Lung (tissue), 12 donors: Measurements from ENCODE around the gene ARID5B. TPM values are rescaled to one million over a fixed set of nuclear protein-coding genes. Genes with fewer than 3 reads are reported as not detected.
"Not testable (repeated sequence)": the region's sequence is repeated elsewhere in the genome, so short reads cannot be mapped to it uniquely, and the experiment has no call there.

ENCODE experiments used
- ATAC-seq: fragments of 200-7000 bp; cut with Tn5 transposase; one replicate; pipeline ENCODE4 v1.9.1; 2020; ENCODE audit warnings: moderate number of reproducible peaks; ENCODE audit not compliant: insufficient read depth, low FRiP score
- DNase-seq, 3 donors: peaks; one replicate each; pipeline ENCODE4 v3.0.0-alpha.2; 2013 to 2017
- H3K27ac ChIP-seq, 2 donors: one replicate each; pipeline ENCODE4 v1.5.1; 2013; ENCODE audit warnings: mild to moderate bottlenecking in 2 of 2, moderate library complexity in 2 of 2, control low read depth in 1 of 2, inconsistent platforms in 1 of 2, low read depth in 1 of 2, low read length in 1 of 2
- H3K27me3 ChIP-seq, 3 donors: one replicate each; pipeline ENCODE4 v1.5.1; 2013; ENCODE audit warnings: low read length in 2 of 3; ENCODE audit not compliant: control insufficient read depth in 3 of 3, insufficient read depth in 3 of 3
- H3K36me3 ChIP-seq, 4 donors: one replicate each; pipeline ENCODE4 v1.5.1; 2013; ENCODE audit warnings: low read length in 4 of 4, mild to moderate bottlenecking in 1 of 4, moderate library complexity in 1 of 4; ENCODE audit not compliant: control insufficient read depth in 4 of 4, insufficient read depth in 4 of 4
- H3K4me1 ChIP-seq, 5 donors: one replicate each; pipeline ENCODE4 v1.5.1; 2013; ENCODE audit warnings: low read length in 5 of 5, mild to moderate bottlenecking in 2 of 5, moderate library complexity in 1 of 5; ENCODE audit not compliant: control insufficient read depth in 5 of 5, insufficient read depth in 5 of 5
- H3K4me3 ChIP-seq: one replicate; pipeline ENCODE4 v1.5.1; 2013; ENCODE audit warnings: mild to moderate bottlenecking, control low read depth, moderate library complexity
- H3K9ac ChIP-seq, 2 donors: one replicate each; pipeline ENCODE4 v1.5.1; 2013; ENCODE audit warnings: low read length in 2 of 2, control low read depth in 1 of 2; ENCODE audit not compliant: insufficient read depth in 1 of 2
- H3K9me3 ChIP-seq, 4 donors: one replicate each; pipeline ENCODE4 v1.5.1; 2013; ENCODE audit warnings: low read length in 3 of 4, mild to moderate bottlenecking in 1 of 4, moderate library complexity in 1 of 4; ENCODE audit not compliant: control insufficient read depth in 4 of 4, insufficient read depth in 3 of 4
- WGBS, 2 donors: extraction: QIAGEN DNeasy Blood & Tissue Kit; methylation state at CpG; one replicate each; pipeline ENCODE4 v1.1.7; 2013; 5-methylcytosine and 5-hydroxymethylcytosine counted together
- polyA plus RNA-seq, 2 donors: library from polyadenylated mRNA; stranded (reverse); fragments of 200-250 nt; gene quantifications; one replicate each; pipeline ENCODE4 v1.2.1, GENCODE V29; 2013
- total RNA-seq, 2 donors: library from RNA; depleted of rRNA in 1 of 2; stranded (reverse); fragments of >200 nt in 1 of 2; gene quantifications; one replicate each; pipeline ENCODE4 v1.2.1, GENCODE V29; 2014 to 2021
- TF ChIP-seq, protein P1 (sequence below): IDR thresholded peaks from 2 replicates; pipeline ENCODE4 v1.5.1; 2012; ENCODE audit warnings: mild to moderate bottlenecking; ENCODE audit errors: control extremely low read depth, extremely low read depth
- donor health status: control.
- donor health status: control.
- donor health status: Bipolar disorder and iron deficiency.
- donor health status: healthy.
- donor health status: DM: yes; HTN: yes; CAD: no.

Gene ARID5B
- total and polyA plus RNA-seq, 4 donors: 7.8 to 95.3 (median 22.0) TPM

DNA sequence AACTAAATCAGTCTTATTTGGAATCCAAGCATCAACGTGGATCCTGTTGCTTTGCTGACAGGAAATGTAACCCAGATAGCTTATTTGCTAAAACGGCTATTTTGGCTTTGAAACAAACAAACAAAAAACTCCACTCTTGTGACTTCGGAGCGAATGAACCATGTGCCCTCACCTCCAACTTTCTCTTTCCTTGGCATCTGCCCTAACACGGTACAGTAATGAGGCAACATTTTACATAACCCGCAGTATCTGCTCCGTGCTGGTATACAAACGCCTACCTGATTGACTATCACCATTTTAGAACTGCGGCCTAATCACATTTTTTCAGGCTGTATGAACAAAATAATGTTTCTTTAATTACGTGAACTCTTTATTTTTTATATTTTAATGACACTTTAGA lies 37.5 kb upstream of the ARID5B start:
- DNase-seq: peak in 2 of 3 donors; percentile 12 to 25
- no peak for ATAC-seq
- TF ChIP-seq, protein P1, sequence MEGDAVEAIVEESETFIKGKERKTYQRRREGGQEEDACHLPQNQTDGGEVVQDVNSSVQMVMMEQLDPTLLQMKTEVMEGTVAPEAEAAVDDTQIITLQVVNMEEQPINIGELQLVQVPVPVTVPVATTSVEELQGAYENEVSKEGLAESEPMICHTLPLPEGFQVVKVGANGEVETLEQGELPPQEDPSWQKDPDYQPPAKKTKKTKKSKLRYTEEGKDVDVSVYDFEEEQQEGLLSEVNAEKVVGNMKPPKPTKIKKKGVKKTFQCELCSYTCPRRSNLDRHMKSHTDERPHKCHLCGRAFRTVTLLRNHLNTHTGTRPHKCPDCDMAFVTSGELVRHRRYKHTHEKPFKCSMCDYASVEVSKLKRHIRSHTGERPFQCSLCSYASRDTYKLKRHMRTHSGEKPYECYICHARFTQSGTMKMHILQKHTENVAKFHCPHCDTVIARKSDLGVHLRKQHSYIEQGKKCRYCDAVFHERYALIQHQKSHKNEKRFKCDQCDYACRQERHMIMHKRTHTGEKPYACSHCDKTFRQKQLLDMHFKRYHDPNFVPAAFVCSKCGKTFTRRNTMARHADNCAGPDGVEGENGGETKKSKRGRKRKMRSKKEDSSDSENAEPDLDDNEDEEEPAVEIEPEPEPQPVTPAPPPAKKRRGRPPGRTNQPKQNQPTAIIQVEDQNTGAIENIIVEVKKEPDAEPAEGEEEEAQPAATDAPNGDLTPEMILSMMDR: no peak
- H3K4me1 ChIP-seq: peaks cover 0 to 5% (median 0%) of the 10 kb centered on the region in 5 donors
- H3K4me3 ChIP-seq: no peak overlapping the region
- no peak overlapping the region for H3K27ac ChIP-seq
- no peaks in the 10 kb centered on the region for H3K27me3 ChIP-seq
- H3K9ac ChIP-seq: no peak overlapping the region
- 84 to 91% methylated on average over 10 of the region's 10 CpGs for WGBS, 2 donors
- H3K36me3 ChIP-seq: no peaks in the 10 kb centered on the region
- no peaks in the 10 kb centered on the region for H3K9me3 ChIP-seq

DNA sequence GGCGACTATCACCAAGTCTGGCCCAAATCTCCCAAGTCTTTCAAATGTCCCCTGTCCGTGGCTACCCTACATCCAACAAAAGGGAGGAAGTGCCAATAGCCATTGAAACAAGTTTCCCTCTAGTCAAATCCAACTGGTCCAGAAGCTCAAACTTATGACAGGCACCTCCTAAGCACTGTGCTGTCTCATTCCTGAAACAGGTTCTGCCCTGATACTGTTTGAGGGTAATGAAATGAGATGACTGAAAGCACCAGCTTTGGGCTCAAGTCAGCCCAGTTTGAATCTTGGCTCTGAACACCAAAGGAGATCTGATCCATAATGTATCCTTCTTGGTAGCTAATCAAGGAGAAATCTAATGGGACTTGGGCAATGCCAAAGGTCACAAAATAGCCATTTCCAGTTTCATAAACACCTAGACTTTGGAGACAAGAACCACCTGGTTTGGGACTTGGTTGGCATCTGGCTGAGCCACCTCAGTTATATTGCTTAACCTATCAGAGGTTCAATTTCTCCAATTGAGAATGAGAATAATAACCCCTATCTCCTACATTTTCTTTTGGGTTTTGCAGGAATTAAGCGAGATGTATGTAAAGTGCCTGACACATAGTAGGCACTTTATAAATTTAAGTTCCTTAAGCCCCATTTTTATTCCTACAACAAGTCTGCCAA lies 34.7 kb upstream of the ARID5B start:
- no peak overlapping the region for H3K27ac ChIP-seq
- H3K9me3 ChIP-seq: no peaks in the 10 kb centered on the region
- H3K4me1 ChIP-seq: peaks cover 3 to 22% (median 7%) of the 10 kb centered on the region in 5 donors
- ATAC-seq (no peak), DNase-seq (no peak)
- no peaks in the 10 kb centered on the region for H3K27me3 ChIP-seq
- TF ChIP-seq, protein P1: no peak
- H3K9ac ChIP-seq: no peak overlapping the region
- WGBS, 2 donors: 90 to 95% methylated on average over 3 of the region's 3 CpGs
- H3K4me3 ChIP-seq: no peak overlapping the region
- H3K36me3 ChIP-seq: no peaks in the 10 kb centered on the region

DNA sequence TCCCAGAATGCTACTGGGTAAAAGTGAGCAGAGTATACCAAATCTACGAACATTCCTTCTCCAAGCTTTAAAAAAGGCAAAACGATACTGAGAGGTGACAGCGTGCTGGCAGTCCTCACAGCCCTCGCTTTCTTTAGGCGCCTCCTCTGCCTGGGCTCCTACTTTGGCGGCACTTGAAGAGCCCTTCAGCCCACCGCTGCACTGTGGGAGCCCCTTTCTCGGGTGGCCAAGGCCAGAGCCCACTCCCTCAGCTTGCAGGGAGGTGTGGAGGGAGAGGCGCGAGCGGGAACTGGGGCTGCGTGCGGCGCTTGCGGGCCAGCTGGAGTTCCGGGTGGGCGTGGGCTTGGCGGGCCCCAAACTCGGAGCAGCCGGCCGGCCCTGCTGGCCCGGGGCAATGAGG lies 34.1 kb upstream of the ARID5B start:
- H3K4me1 ChIP-seq: peaks cover 3 to 27% (median 7%) of the 10 kb centered on the region in 5 donors
- ATAC-seq, H3K9ac ChIP-seq, H3K4me3 ChIP-seq, H3K27ac ChIP-seq, H3K36me3 ChIP-seq, H3K27me3 ChIP-seq, H3K9me3 ChIP-seq: not testable (repeated sequence)
- WGBS, 2 donors: 62 to 83% methylated on average over 14 to 22 of the region's 22 CpGs
- DNase-seq: peak in 2 of 3 donors; percentile 16 to 32

DNA sequence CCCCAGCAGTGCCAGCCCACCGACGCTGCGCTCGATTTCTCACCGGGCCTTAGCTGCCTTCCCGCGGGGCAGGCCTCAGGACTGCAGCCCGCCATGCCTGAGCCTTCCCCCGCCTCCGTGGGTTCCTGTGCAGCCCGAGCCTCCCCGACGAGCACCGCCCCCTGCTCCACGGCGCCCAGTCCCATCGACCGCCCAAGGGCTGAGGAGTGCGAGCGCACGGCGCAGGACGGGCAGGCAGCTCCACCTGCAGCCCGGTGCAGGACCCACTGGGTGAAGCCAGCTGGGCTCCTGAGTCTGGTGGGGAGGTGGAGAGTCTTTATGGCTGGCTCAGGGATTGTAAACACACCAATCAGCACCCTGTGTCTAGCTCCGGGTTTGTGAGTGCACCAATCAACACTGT lies 33.7 kb upstream of the ARID5B start:
- not testable (repeated sequence) for H3K4me3 ChIP-seq, H3K36me3 ChIP-seq, H3K9ac ChIP-seq, DNase-seq, H3K27me3 ChIP-seq, H3K9me3 ChIP-seq, ATAC-seq, H3K27ac ChIP-seq
- peaks cover 3 to 30% (median 8%) of the 10 kb centered on the region in 5 donors for H3K4me1 ChIP-seq
- WGBS, 2 donors: 54 to 80% methylated on average over 12 to 25 of the region's 25 CpGs
